ENCODE results near the gene MRPS17. TPM values are rescaled to one million over a fixed set of nuclear protein-coding genes. Genes with fewer than 3 reads are reported as not detected.

Gene MRPS17
- total RNA-seq (2021; fragmentation: NEBNext Ultra II Directional; extraction: Animal tissue kit (Norgen Biotek cat#: 25700)): 10 to 100 TPM; 14.5 to 20.1 (median 16.2) TPM
- long read RNA-seq, transcript MRPS17-201 (3 exons, 1,845 nt): major isoform, 21 of 26 reads
- long read RNA-seq, partial matches to known transcripts: 1 of 26 reads
- long read RNA-seq, other reads (novel, unspliced or antisense): 4 of 26 reads

GRCh38 chr7:55951637-55952351 is at the start of gene MRPS17:
Gene MRPS17 (plus strand): TSS chr7:55951877. CDS start chr7:55953196, 1,319 bp downstream.
- H3K27me3 Mint-ChIP-seq (ENCODE audit: insufficient read depth): peaks cover 5% of the 10 kb centered on the region
- TF ChIP-seq CTCF (IDR thresholded peaks at IDR 0.05): no peak
- peaks cover under 1% of the 10 kb centered on the region; the same call in 1 of the 2 replicates for H3K9me3 Mint-ChIP-seq
- peak within 1 kb of the TSS; percentile 92 for H3K27ac Mint-ChIP-seq
- peak within 1 kb of the TSS; percentile 99 for H3K4me3 Mint-ChIP-seq
- peaks cover 27% of the 10 kb centered on the region for H3K36me3 Mint-ChIP-seq (ENCODE audit: low read depth)
- H3K4me1 Mint-ChIP-seq (ENCODE audit: low read depth): 0 out of 2 replicates have a peak, but pooled peaks cover 5% of the 10 kb centered on the region
- DNase-seq: peak; percentile 70

GRCh38 chr7:55903985-55904759 is 47.5 kb upstream of the MRPS17 start:
- H3K27me3 Mint-ChIP-seq (ENCODE audit: insufficient read depth): no peaks in the 10 kb centered on the region; the same call in 1 of the 2 replicates
- no peaks in the 10 kb centered on the region for H3K4me1 Mint-ChIP-seq (ENCODE audit: low read depth)
- H3K36me3 Mint-ChIP-seq (ENCODE audit: low read depth): no peaks in the 10 kb centered on the region; the same call in 1 of the 2 replicates
- DNase-seq: no peak
- no peaks in the 10 kb centered on the region; the same call in 1 of the 2 replicates for H3K9me3 Mint-ChIP-seq
- no peak overlapping the region for H3K4me3 Mint-ChIP-seq
- TF ChIP-seq CTCF (IDR thresholded peaks at IDR 0.05): no peak
- H3K27ac Mint-ChIP-seq: no peak overlapping the region

- H3K27ac Mint-ChIP-seq: no peak overlapping the region
- no peak overlapping the region for H3K4me3 Mint-ChIP-seq
- H3K4me1 Mint-ChIP-seq (ENCODE audit: low read depth): peaks cover 7% of the 10 kb centered on the region; the same call in 1 of the 2 replicates
- no peak for TF ChIP-seq CTCF (IDR thresholded peaks at IDR 0.05)
- no peaks in the 10 kb centered on the region for H3K9me3 Mint-ChIP-seq
- H3K36me3 Mint-ChIP-seq (ENCODE audit: low read depth): no peaks in the 10 kb centered on the region
- DNase-seq: no peak
- no peaks in the 10 kb centered on the region for H3K27me3 Mint-ChIP-seq (ENCODE audit: insufficient read depth)
Measured at GRCh38 chr7:55912748-55913158, 38.9 kb upstream of the MRPS17 start.

- Mint-ChIP-seq H3K27me3 (ENCODE audit: insufficient read depth) (no peaks in the 10 kb centered on the region), H3K36me3 (ENCODE audit: low read depth) (no peaks in the 10 kb centered on the region), H3K4me3 (no peak overlapping the region), H3K9me3 (peaks cover 6% of the 10 kb centered on the region; the same call in 1 of the 2 replicates), H3K4me1 (ENCODE audit: low read depth) (peaks cover 3% of the 10 kb centered on the region; the same call in 1 of the 2 replicates), H3K27ac (no peak overlapping the region)
- TF ChIP-seq CTCF (IDR thresholded peaks at IDR 0.05): no peak
- no peak for DNase-seq
Measured at GRCh38 chr7:55917771-55918170, 33.9 kb upstream of the MRPS17 start.

DNA sequence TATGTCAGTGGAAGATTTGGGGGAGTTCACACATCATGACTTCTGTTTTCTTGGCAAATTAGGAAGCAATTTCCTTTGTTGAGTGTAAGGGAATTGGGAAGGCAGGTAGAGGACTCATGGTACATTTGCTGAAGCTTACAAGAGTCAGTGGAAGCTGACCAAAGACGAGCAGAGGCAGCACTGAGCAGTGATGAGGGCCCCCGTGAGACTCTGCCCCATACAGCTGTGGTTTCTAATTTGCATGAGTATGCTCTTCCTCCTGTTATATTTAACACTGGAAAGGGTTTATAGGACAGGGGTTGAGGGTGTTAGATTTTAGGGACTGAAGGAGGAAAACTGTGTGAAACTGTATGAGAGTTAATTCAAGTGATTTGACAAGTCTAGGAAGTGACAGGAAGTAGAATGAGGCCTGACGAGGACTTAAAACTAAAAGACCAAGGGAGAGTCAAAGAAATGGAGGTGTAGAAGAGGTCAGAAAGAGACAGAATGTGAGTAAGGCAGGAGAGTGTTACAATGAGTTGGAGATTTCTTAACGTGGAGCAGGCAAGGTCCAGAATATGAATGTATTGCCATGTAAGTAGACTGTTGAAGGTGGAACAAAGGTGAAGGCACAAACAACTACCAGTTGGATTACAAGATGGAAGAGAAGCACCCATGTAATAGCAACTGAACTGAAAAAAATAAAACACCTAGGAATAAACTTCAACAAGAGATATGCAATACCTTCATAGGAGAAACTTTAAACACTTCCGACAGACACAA is 23.5 kb upstream of the MRPS17 start:
- no peak overlapping the region for H3K27ac Mint-ChIP-seq
- H3K27me3 Mint-ChIP-seq (ENCODE audit: insufficient read depth): no peaks in the 10 kb centered on the region; the same call in 1 of the 2 replicates
- no peaks in the 10 kb centered on the region for H3K4me1 Mint-ChIP-seq (ENCODE audit: low read depth)
- H3K4me3 Mint-ChIP-seq: no peak overlapping the region
- DNase-seq: no peak
- peaks cover 6% of the 10 kb centered on the region for H3K36me3 Mint-ChIP-seq (ENCODE audit: low read depth)
- peaks cover 23% of the 10 kb centered on the region for H3K9me3 Mint-ChIP-seq
- no peak for TF ChIP-seq CTCF (IDR thresholded peaks at IDR 0.05)

Measured in HFFc6 (cell line).